ENCODE measurements around the gene RASA4.
"Not testable (repeated sequence)": the region's sequence is repeated elsewhere in the genome, so short reads cannot be mapped to it uniquely, and the experiment has no call there.

The RASA4 gene

DNA sequence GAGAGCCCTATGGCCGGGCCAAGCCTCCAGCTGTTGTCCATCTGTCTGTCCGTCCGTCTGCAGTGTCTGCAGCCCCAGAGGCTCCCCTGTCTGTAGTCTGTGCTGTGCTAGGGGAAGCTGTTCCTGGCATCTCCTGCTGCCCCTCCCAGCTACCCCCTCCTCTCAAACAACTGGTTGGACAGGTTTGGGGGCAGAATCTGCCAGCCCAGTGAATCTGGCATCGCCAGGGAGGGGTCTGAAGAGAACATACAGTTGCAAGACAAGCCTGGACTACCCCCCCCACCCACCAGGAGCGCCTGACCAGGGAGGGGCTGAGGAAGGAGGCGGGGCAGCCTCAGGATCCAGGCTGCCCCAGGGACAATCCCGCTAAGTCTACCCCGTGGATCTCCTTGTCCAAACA is 73.0 kb downstream of the RASA4 start, which contains the start of gene UPK3BL2:
Gene UPK3BL2, minus strand, starts transcription at position 101 of the 400 bp plus-strand sequence. Its CDS starts 60 bp downstream, at position 41.
- DNase-seq (ENCODE audit: low read depth in 2 of 2): not testable (repeated sequence)

GRCh38 chr7:102542771-102543170 is 73.8 kb downstream of the RASA4 start:
- DNase-seq (ENCODE audit: low read depth in 2 of 2): not testable (repeated sequence)

GRCh38 chr7:102542083-102542482 is 74.5 kb downstream of the RASA4 start:
- not testable (repeated sequence) for DNase-seq (ENCODE audit: low read depth in 2 of 2)

DNA sequence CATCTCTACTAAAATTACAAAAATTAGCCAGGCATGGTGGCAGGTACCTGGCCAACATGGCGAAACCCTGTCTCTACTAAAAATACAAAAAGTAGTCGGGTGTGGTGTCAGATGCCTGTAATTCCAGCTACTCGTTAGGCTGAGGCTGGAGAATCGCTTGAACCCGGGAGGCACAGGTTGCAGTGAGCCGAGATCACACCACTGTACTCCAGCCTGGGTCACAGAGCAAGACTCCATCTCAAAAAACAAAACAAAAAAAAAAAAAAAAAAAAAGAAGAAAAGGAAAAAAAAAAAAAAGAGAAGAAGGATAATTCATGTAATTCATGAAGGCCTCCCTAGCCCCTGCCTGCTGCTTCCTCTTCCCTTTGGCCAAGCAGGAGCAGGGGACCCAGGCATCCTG is 76.0 kb downstream of the RASA4 start:
- not testable (repeated sequence) for DNase-seq (ENCODE audit: low read depth in 2 of 2)

DNA sequence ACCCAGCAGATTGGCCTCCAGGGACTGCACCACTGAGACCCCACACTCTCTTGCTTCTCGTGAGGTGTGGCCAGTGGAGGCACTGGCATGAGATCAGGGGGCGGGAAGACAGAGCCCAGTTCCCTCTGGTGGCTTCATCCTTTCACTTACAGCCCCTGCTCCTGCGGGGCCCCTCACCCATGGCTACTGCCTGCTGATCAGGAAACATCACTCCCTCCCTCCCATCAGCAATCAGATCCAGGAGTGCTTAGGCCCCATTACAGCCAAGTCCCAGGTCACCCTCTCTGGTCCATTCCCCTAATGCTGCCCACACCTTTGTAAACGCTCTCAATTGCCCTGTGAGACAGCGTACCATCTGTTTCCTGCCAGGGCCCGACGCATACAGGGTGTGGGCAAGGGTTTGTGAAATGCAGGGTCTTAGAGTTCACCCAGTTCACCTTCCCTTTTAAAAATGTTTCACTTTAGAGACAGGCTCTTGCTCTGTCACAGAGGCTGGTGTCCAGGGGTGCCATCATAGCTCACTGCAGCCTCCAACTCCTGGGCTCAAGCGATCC is 81.4 kb downstream of the RASA4 start:
- not testable (repeated sequence) for DNase-seq (ENCODE audit: low read depth in 2 of 2)

DNA sequence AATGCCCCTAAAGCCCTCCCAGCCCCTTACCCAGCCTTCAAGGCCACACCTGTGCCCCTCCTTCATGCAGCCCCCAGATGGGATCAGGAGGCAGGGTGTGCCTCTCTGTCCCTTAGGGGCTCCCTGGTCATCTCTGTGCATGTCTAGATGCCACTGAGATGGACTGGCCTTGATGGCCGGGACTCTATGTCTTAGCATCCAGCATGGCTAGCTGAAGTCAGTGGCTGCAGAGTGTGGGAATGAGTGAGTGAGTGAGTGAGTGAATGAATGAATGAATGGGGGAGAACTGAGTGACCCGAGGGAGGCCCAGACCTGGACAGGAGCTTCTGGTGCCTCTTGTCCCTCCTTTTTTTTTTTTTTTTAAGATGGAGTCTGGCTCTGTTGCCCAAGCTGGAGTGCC is 84.4 kb downstream of the RASA4 start:
- not testable (repeated sequence) for DNase-seq (ENCODE audit: low read depth in 2 of 2)

- DNase-seq (ENCODE audit: low read depth in 2 of 2): not testable (repeated sequence)
Measured at GRCh38 chr7:102531583-102531982, 85.0 kb downstream of the RASA4 start.

DNA sequence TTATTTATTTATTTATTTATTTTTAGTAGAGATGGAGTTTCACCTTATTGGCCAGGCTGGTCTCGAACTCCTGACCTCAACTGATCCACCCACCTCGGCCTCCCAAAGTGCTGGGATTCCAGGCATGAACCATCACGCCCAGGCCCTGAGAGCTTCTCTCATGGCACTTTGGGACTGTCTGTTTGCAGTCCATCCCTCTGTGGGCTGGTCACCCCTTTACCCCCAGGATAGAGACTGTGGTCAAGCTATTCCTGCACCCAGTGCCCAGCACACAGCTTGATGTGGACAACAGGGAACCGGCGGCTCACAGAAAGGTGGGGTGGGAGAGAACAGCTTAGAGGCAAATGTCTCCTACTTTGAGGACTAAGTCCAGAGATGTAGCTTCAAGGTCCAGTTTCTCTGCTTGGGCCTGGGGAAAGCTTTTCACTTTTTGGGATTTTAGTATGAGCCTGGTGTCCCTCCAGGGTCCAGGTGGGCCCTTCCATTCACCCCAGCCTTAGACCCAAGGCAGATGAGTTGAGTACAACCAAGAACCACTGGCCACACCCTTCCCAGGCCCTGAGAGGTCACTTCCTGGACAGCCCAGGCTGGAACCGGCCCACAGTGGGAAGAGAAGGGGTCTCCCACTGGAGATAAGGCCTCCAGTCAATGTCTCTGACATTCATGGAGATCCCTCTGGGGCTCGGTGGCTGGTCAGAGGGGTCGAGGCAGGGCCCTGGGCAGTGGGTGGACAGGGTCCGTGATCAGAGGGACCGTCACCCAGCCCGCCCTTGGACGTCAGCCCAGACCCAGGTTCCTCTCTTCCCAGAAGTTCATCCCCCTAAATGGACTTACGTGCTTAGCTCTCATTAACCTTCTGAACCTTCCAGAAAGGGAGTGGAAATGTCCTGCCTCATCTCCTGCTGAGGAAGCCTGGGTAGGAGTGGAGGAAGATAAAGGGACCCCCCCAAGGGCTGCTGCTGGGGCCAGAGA is 88.4 kb downstream of the RASA4 start:
- DNase-seq (ENCODE audit: low read depth in 2 of 2): not testable (repeated sequence)

DNA sequence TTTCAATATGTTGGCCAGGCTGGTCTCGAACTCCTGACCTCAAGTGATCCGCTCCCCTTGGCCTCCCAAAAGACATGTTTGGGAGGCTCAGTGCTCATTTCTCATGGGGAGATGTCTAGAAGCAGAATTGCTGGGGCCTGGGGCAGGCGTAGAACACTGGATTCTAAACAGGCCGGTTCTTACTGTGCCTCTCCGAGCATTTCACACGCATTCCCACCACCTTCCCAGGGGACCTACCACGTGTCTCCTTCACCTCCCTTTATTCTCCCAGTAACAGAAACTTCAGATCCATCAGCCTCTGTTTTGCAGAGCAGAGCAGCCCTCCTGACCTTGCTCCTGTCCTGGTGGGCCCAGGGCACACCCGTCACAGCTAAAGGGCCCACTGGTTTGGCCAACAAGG is 89.4 kb downstream of the RASA4 start:
- not testable (repeated sequence) for DNase-seq (ENCODE audit: low read depth in 2 of 2)

DNA sequence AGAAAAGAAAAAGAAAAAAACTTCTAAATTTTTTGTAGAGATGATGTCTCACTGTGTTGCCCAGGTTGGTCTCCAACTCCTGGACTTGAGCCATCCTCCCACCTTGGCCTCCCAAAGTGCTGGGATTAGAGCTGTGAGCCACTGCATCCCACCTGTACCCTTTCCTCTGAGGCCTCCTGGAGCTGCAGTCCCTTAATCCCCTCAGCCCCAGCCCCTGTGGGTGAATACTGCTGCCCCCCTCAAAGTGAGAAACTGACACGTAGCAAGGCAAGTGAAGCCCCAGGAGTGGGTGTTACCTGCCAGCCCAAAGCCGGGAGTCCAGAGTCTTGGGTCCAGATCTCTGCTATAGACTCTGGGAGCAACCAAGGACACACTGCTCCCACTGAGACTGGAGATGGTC is 91.8 kb downstream of the RASA4 start:
- not testable (repeated sequence) for DNase-seq (ENCODE audit: low read depth in 2 of 2)

Measured in stimulated activated CD4-positive, alpha-beta T cell treated with anti-CD3 and anti-CD28 coated beads, Interleukin-4, amount 100 ng/mL, for 48 hours (primary cell).